A673 (cell line): ENCODE data around the gene SH3BP2.

Source experiments
- CTCF ChIP-seq: fragments of 300-800, 200-600 bp; sonication (generic); conservative IDR thresholded peaks from 2 replicates; pipeline ENCODE4 v1.5.1; 2017; ENCODE audit warnings: low read depth, mild to moderate bottlenecking, antibody characterized with exemption, low read length, moderate library complexity, mixed read lengths
- EZH2 ChIP-seq: fragments of 200-600 bp; sonication (generic); IDR thresholded peaks from 2 replicates; pipeline ENCODE4 v1.6.1; 2017; ENCODE audit warnings: borderline replicate concordance, low read depth, mild to moderate bottlenecking, mixed read lengths, antibody characterized with exemption, low read length; ENCODE audit not compliant: poor library complexity, severe bottlenecking

DNA sequence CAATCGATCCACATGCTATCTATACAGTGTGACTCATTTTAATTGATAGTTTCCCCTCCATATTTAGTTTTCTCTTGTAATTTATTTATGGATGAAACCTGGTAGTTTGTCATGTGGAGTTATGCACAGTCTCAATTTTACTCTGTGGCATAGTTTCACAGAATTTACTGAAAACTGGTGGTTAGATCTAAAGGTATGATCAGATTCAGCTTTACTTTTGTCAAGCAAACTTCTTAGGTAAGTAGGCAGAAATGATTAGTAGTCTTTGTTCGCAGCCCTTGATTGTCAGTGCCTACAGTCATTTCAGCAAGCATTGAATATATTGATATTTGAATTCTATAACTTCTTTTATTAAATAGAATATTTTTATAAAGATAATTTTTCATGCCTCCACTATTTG is 53.3 kb downstream of the SH3BP2 start:
- TF ChIP-seq CTCF (no peak), EZH2 (no peak)
